Colonic mucosa (tissue), 4 donors: Measurements from ENCODE around the gene ANKRD16. TPM values are rescaled to one million over a fixed set of nuclear protein-coding genes. Genes with fewer than 3 reads are reported as not detected.

Source experiments
- DNase-seq: peaks from one replicate; pipeline ENCODE4 v3.0.0-alpha.2; 2020
- H3K27ac ChIP-seq: fragments of 200-600 bp; one replicate; pipeline ENCODE4 v1.8.0; 2021
- H3K27me3 ChIP-seq: fragments of 200-600 bp; one replicate; pipeline ENCODE4 v1.8.0; 2021
- H3K36me3 ChIP-seq: fragments of 200-600 bp; one replicate; pipeline ENCODE4 v1.8.0; 2021
- H3K4me1 ChIP-seq: fragments of 200-600 bp; one replicate; pipeline ENCODE4 v1.8.0; 2021; ENCODE audit warnings: mild to moderate bottlenecking
- H3K4me3 ChIP-seq: fragments of 200-600 bp; one replicate; pipeline ENCODE4 v1.8.0; 2021
- H3K9ac ChIP-seq, 2 donors: one replicate each; pipeline ENCODE4 v1.7.0; 2013; ENCODE audit warnings: control low read depth in 2 of 2, low read depth in 2 of 2, low read length in 2 of 2
- H3K9me3 ChIP-seq: fragments of 200-600 bp; one replicate; pipeline ENCODE4 v1.8.0; 2021
- CTCF ChIP-seq: fragments of 200-600 bp; IDR thresholded peaks from one replicate; pipeline ENCODE4 v1.8.0; 2022; ENCODE audit warnings: antibody characterized with exemption, mild to moderate bottlenecking
- intact Hi-C: fragments of 100-400 bp; cut with DNase I; formaldehyde crosslinking; loops from one replicate; pipeline ENCODE4 v1.14.1; 2022
- total RNA-seq, 2 donors: library from RNA; stranded (reverse); fragmentation: NEBNext Ultra II Directional in 1 of 2; extraction: Animal tissue kit (Norgen Biotek cat#: 25700) in 1 of 2; gene quantifications; one replicate each; pipeline ENCODE4 v1.2.1, GENCODE V29; 2021
- donor health status: healthy.
- donor health status: DM: no; HTN: no; CAD: no.
- donor health status: DM: no; HTN: no; CAD: no.

The ANKRD16 gene
- total RNA-seq, 2 donors from 2014 or later = 5.5 to 8.1 TPM

GRCh38 chr10:5862360-5862961 lies 27.2 kb downstream of the ANKRD16 start:
- no peaks in the 10 kb centered on the region for H3K36me3 ChIP-seq
- no peak for DNase-seq
- no peaks in the 10 kb centered on the region for H3K27me3 ChIP-seq
- intact Hi-C loops = no loop called here
- TF ChIP-seq CTCF = no peak
- H3K9ac ChIP-seq = no peak overlapping the region
- no peaks in the 10 kb centered on the region for H3K9me3 ChIP-seq
- H3K4me1 ChIP-seq = no peaks in the 10 kb centered on the region
- no peak overlapping the region for H3K4me3 ChIP-seq
- H3K27ac ChIP-seq = no peak overlapping the region

GRCh38 chr10:5860066-5860465 lies 29.6 kb downstream of the ANKRD16 start:
- Histone ChIP-seq H3K9ac (no peak overlapping the region), H3K4me3 (no peak overlapping the region), H3K27me3 (no peaks in the 10 kb centered on the region), H3K36me3 (no peaks in the 10 kb centered on the region), H3K27ac (no peak overlapping the region), H3K9me3 (no peaks in the 10 kb centered on the region), H3K4me1 (no peaks in the 10 kb centered on the region)
- no peak for DNase-seq
- no peak for TF ChIP-seq CTCF
- intact Hi-C loops = no loop called here

- no peaks in the 10 kb centered on the region for H3K27me3 ChIP-seq
- no peaks in the 10 kb centered on the region for H3K4me1 ChIP-seq
- intact Hi-C loops = no loop called here
- H3K9ac ChIP-seq = no peak overlapping the region
- H3K4me3 ChIP-seq = no peak overlapping the region
- no peak for DNase-seq
- H3K9me3 ChIP-seq = no peaks in the 10 kb centered on the region
- no peaks in the 10 kb centered on the region for H3K36me3 ChIP-seq
- TF ChIP-seq CTCF = no peak
- no peak overlapping the region for H3K27ac ChIP-seq
Observed at GRCh38 chr10:5858811-5859210, 30.9 kb downstream of the ANKRD16 start.

GRCh38 chr10:5856701-5857004 lies 33.0 kb downstream of the ANKRD16 start:
- Histone ChIP-seq H3K4me3 (no peak overlapping the region), H3K9ac (no peak overlapping the region), H3K36me3 (no peaks in the 10 kb centered on the region), H3K27ac (no peak overlapping the region), H3K27me3 (no peaks in the 10 kb centered on the region), H3K4me1 (no peaks in the 10 kb centered on the region), H3K9me3 (no peaks in the 10 kb centered on the region)
- no peak for TF ChIP-seq CTCF
- no peak for DNase-seq
- intact Hi-C loops = no loop called here

- Histone ChIP-seq H3K36me3 (no peaks in the 10 kb centered on the region), H3K9me3 (no peaks in the 10 kb centered on the region), H3K27ac (no peak overlapping the region), H3K27me3 (no peaks in the 10 kb centered on the region), H3K9ac (no peak overlapping the region), H3K4me1 (no peaks in the 10 kb centered on the region), H3K4me3 (no peak overlapping the region)
- no peak for TF ChIP-seq CTCF
- intact Hi-C loops = no loop called here
- DNase-seq = no peak
Observed at GRCh38 chr10:5855979-5856700, 33.6 kb downstream of the ANKRD16 start.
